Activated CD4-positive, alpha-beta T cell treated with anti-CD3 and anti-CD28 coated beads, Interleukin-2, amount 10 ng/mL, durations not matched to agents 24 days and 14 days (primary cell): ENCODE data around the gene CRYBG3. TPM values are rescaled to one million over a fixed set of nuclear protein-coding genes. Genes with fewer than 3 reads are reported as not detected.

Experiments
- DNase-seq: peaks from one replicate; pipeline ENCODE4 v3.0.0; 2022
- H3K27ac Mint-ChIP-seq: one replicate; pipeline ENCODE4 v1.8.0; 2022; ENCODE audit warnings: mild to moderate bottlenecking, mixed read lengths
- H3K27me3 Mint-ChIP-seq: one replicate; pipeline ENCODE4 v1.8.0; 2022; ENCODE audit warnings: mixed read lengths
- H3K36me3 Mint-ChIP-seq: one replicate; pipeline ENCODE4 v1.8.0; 2022; ENCODE audit warnings: low read depth, mild to moderate bottlenecking, mixed read lengths
- H3K4me1 Mint-ChIP-seq: one replicate; pipeline ENCODE4 v1.8.0; 2021; ENCODE audit warnings: mixed read lengths
- H3K4me3 Mint-ChIP-seq: one replicate; pipeline ENCODE4 v1.8.0; 2022; ENCODE audit warnings: mild to moderate bottlenecking, moderate library complexity, mixed read lengths
- H3K9me3 Mint-ChIP-seq: one replicate; pipeline ENCODE4 v1.8.0; 2021; ENCODE audit warnings: mixed read lengths
- intact Hi-C: fragments of 100-400 bp; cut with micrococcal nuclease; formaldehyde crosslinking; loops from one replicate; pipeline ENCODE4 v1.15.1; 2023
- total RNA-seq: library from RNA; stranded (reverse); gene quantifications from 2 replicates; pipeline ENCODE4 v1.2.3, GENCODE V29; 2022

The CRYBG3 gene
- total RNA-seq, 1 donor from 2014 or later, result 8.3 TPM

- Mint-ChIP-seq H3K27me3 (no peaks in the 10 kb centered on the region), H3K4me1 (peaks cover 33% of the 10 kb centered on the region), H3K9me3 (peaks cover 18% of the 10 kb centered on the region), H3K27ac (peak overlapping the region; percentile 80), H3K4me3 (peak overlapping the region; percentile 74), H3K36me3 (peaks cover 15% of the 10 kb centered on the region)
- intact Hi-C loops, result loop anchor here (1.0 to 2.0 kb wide), 2 partner anchors 8 to 14 kb away; no protein-coding TSS in a partner anchor
- peak; percentile 75 for DNase-seq
These were observed 168.9 kb downstream of the CRYBG3 start for GRCh38 chr3:97990624-97991292.

- peaks cover 18% of the 10 kb centered on the region for H3K9me3 Mint-ChIP-seq
- H3K36me3 Mint-ChIP-seq, result peaks cover 15% of the 10 kb centered on the region
- peaks cover 33% of the 10 kb centered on the region for H3K4me1 Mint-ChIP-seq
- intact Hi-C loops, result loop anchor here (2.0 kb wide), 1 partner anchor 14 kb away; no protein-coding TSS in a partner anchor
- H3K27ac Mint-ChIP-seq, result peak overlapping the region; percentile 80
- H3K4me3 Mint-ChIP-seq, result peak overlapping the region; percentile 74
- peak; percentile 78 for DNase-seq
- no peaks in the 10 kb centered on the region for H3K27me3 Mint-ChIP-seq
These were observed 169.5 kb downstream of the CRYBG3 start for GRCh38 chr3:97991293-97991682.

DNA sequence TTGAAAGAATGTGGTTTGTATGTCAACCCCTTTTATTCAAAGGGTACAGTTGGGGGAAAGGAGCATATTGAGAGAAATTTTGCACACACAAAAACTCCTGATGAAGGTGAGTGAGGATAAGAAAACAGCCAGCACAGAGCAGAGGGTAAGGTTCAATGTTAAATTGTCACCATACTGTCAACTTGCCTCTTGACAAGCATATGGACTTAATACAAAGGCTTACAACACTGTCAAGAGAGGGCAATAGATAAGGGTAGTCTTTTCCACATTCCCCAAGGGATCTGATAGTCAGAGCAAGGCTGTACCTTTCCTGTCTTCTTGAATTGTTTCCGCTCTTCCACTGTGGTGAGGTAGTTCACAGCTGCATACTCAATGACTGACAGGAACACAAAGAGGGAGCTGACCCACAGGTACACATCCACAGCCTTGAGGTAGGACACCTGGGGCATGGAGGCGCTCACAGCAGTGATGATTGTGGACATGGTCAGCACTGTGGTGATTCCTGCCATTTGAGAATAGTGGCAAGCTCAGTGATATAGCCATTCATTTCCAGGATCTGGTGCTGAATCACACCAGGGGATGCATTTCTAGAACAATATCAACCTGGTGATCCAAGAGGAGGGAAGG, 170.8 kb downstream of the CRYBG3 start:
- Mint-ChIP-seq H3K27ac (no peak overlapping the region), H3K27me3 (no peaks in the 10 kb centered on the region), H3K36me3 (peaks cover 15% of the 10 kb centered on the region), H3K9me3 (peaks cover 18% of the 10 kb centered on the region), H3K4me1 (peaks cover 33% of the 10 kb centered on the region), H3K4me3 (no peak overlapping the region)
- DNase-seq, result no peak
- intact Hi-C loops, result no loop called here

DNA sequence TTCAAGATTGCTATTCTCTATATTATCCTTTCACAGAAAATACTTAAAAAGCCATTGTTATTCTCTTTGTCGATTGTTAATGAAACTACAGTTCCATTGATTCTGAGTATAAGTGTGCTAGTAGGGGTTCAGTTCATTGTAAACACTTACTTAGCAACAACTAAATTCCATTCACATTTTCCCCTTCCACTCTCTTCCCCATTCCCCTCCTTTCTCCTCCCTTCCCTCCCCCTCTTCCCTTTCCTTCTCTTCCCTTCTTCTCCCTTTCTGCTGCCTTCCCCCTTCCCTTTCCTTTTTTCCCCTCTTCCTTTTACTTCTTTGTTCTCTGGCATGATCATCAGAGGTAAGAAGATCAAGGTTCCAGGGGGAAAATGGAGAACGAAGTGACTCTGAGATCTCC, 171.7 kb downstream of the CRYBG3 start:
- Mint-ChIP-seq H3K4me3 (no peak overlapping the region), H3K4me1 (peaks cover 33% of the 10 kb centered on the region), H3K27me3 (no peaks in the 10 kb centered on the region), H3K36me3 (peaks cover 9% of the 10 kb centered on the region), H3K9me3 (peaks cover 11% of the 10 kb centered on the region), H3K27ac (no peak overlapping the region)
- DNase-seq, result no peak
- intact Hi-C loops, result no loop called here

- Mint-ChIP-seq H3K27me3 (no peaks in the 10 kb centered on the region), H3K27ac (no peak overlapping the region), H3K4me1 (peaks cover 27% of the 10 kb centered on the region), H3K9me3 (peaks cover 7% of the 10 kb centered on the region), H3K36me3 (peaks cover 5% of the 10 kb centered on the region), H3K4me3 (no peak overlapping the region)
- intact Hi-C loops, result no loop called here
- DNase-seq, result no peak
These were observed 172.6 kb downstream of the CRYBG3 start for GRCh38 chr3:97994328-97994945.

Other genes starting within 250 kb of the CRYBG3 start
- gene ARL6, start 57.3 kb upstream of the CRYBG3 start, total RNA-seq, result 6.1 and 6.3 TPM in 2 replicates
- gene RIOX2, start 150.4 kb downstream of the CRYBG3 start, total RNA-seq, result 84.1 and 87.7 TPM in 2 replicates
- gene GABRR3, start 213.3 kb downstream of the CRYBG3 start, total RNA-seq, result 0.05 and 0.12 TPM in 2 replicates